GM23338 (cell line): ENCODE results near the gene MCTP2.

ENCODE experiments used
- CREB1 ChIP-seq: fragments of 250-450 bp; sonication (Bioruptor Pico); IDR thresholded peaks from 2 replicates; pipeline ENCODE4 v1.5.0; 2020; ENCODE audit warnings: low read depth, mild to moderate bottlenecking, moderate library complexity
- CTCF ChIP-seq, 2 experiments: fragments of 200-600 bp in 1 of 2; sonication (generic) in 1 of 2; conservative IDR thresholded peaks; 2 replicates each; pipeline versions ENCODE4 v1.5.1 to v1.6.1; 2016 to 2017; ENCODE audit warnings: antibody characterized with exemption in 2 of 2, low read depth in 2 of 2, mild to moderate bottlenecking in 2 of 2, moderate library complexity in 1 of 2
- ETS1 ChIP-seq: IDR thresholded peaks from 2 replicates; pipeline ENCODE4 v1.6.1; 2016; ENCODE audit warnings: antibody characterized with exemption
- EZH2 ChIP-seq: fragments of 200-600 bp; sonication (generic); IDR thresholded peaks from one replicate; pipeline ENCODE4 v1.8.0; 2017; ENCODE audit warnings: antibody characterized with exemption, mild to moderate bottlenecking, low read depth; ENCODE audit not compliant: unreplicated experiment
- EZH2phosphoT487 ChIP-seq: fragments of 200-600 bp; sonication (generic); IDR thresholded peaks from one replicate; pipeline ENCODE4 v1.8.1; 2018; ENCODE audit warnings: antibody characterized with exemption; ENCODE audit not compliant: unreplicated experiment
- JUNB ChIP-seq: IDR thresholded peaks from one replicate; pipeline ENCODE4 v1.6.1; 2016; ENCODE audit warnings: antibody characterized with exemption; ENCODE audit not compliant: unreplicated experiment
- NANOG ChIP-seq: IDR thresholded peaks from 2 replicates; pipeline ENCODE4 v1.6.1; 2016; ENCODE audit warnings: antibody characterized with exemption, borderline replicate concordance
- POLR2AphosphoS5 ChIP-seq: IDR thresholded peaks from 2 replicates; pipeline ENCODE4 v1.6.1; 2016; ENCODE audit warnings: antibody characterized with exemption, low read depth
- REST ChIP-seq: IDR thresholded peaks from one replicate; pipeline ENCODE4 v1.6.1; 2018; ENCODE audit warnings: antibody characterized with exemption; ENCODE audit not compliant: unreplicated experiment
- ZNF114 ChIP-seq: fragments of 250-450 bp; sonication (Bioruptor Pico); IDR thresholded peaks from 2 replicates; pipeline ENCODE4 v1.5.0; 2020; ENCODE audit warnings: mild to moderate bottlenecking, moderate library complexity
- ZNF462 ChIP-seq: fragments of 250-450 bp; sonication (Bioruptor Pico); IDR thresholded peaks from 2 replicates; pipeline ENCODE4 v1.5.0; 2020; ENCODE audit warnings: mild to moderate bottlenecking, moderate library complexity

GRCh38 chr15:94404733-94405283 lies 173.4 kb downstream of the MCTP2 start:
- TF ChIP-seq CTCF (conservative IDR thresholded peaks at IDR 0.05; ENCODE audit: low read depth in 2 of 2) (no peak), POLR2AphosphoS5 (no peak), CREB1 (CRISPR knock-in tag) (no peak), EZH2 (no peak), REST (no peak), EZH2phosphoT487 (no peak), ZNF462 (CRISPR knock-in tag) (no peak), ETS1 (no peak), JUNB (no peak), NANOG (no peak), ZNF114 (CRISPR knock-in tag) (no peak)
